Activated T-cell treated with anti-CD3 and anti-CD28 coated beads, Interleukin-2, amount 50 U/mL, for 4 hours (primary cell): ENCODE measurements around the gene ARHGAP25. TPM values are rescaled to one million over a fixed set of nuclear protein-coding genes. Genes with fewer than 3 reads are reported as not detected.
A peak's percentile ranks its signal among the peaks of the same experiment; 100 is the strongest.
"Not testable (repeated sequence)": the region's sequence is repeated elsewhere in the genome, so short reads cannot be mapped to it uniquely, and the experiment has no call there.

Experiments used
- ATAC-seq, 2 donors: fragments of 200-7000 bp; cut with Tn5 transposase; one replicate each; pipeline ENCODE4 v1.10.0; 2021
- DNase-seq: peaks from one replicate; pipeline ENCODE4 v3.0.0-alpha.2; 2020
- H3K27me3 Mint-ChIP-seq: one replicate; pipeline ENCODE4 v1.8.0; 2021; ENCODE audit warnings: low read depth, mixed read lengths
- H3K36me3 Mint-ChIP-seq: one replicate; pipeline ENCODE4 v1.8.0; 2022; ENCODE audit warnings: mixed read lengths; ENCODE audit not compliant: insufficient read depth
- H3K4me1 Mint-ChIP-seq: one replicate; pipeline ENCODE4 v1.8.0; 2021; ENCODE audit warnings: low read depth, mixed read lengths
- H3K4me3 Mint-ChIP-seq: one replicate; pipeline ENCODE4 v1.8.0; 2021; ENCODE audit warnings: mild to moderate bottlenecking, moderate library complexity, mixed read lengths
- H3K9me3 Mint-ChIP-seq: one replicate; pipeline ENCODE4 v1.8.0; 2021; ENCODE audit warnings: mixed read lengths
- total RNA-seq, 3 donors: library from RNA; stranded (reverse); gene quantifications; one replicate each; pipeline ENCODE4 v1.2.1, GENCODE V29; 2021

Gene ARHGAP25
- total RNA-seq, 3 donors from 2014 or later: 48.6 to 55.7 (median 52.1) TPM

DNA sequence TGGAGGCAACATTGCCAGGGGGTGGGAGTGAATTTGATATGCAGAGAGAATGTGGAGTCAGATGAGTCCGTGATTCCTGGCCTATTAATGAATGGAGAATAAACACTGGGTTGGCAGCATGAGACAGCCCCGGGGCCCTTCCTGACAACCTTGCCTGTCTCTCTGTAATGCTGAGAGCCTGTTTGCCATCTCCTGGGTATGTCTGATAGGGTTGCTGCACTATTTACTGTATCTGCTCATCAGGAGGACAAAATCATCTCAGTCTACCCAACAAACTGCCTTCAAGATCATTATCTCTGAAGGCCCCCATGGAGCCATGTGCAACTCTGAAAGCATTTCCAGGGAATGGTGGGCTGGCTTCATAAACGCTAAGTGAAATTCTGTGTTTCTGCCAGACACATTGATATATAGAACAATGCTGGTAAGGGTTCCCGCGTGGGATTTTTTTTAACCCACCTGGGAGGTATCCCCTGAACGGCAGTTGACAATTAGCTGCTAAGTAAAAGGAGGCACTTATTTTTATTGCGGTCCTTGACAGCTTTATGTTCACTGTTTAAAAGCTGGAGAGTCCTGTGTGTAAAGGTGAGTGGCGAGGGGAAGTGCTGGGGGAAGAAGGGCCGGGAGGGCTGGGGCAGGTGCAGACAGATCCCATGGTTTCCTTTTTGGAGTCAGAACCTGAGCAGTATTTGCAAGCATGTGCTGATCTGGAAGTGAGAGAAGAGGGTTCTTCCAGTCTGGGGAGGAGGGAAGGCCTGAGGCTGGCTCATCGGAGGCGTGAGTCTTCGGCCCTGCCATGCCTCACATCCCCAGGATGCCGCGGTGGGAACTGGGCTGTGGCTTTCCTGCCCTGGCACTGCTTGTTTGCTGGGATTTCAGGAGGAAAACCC lies 64.8 kb downstream of the ARHGAP25 start:
- Mint-ChIP-seq H3K4me1 (peaks cover 66% of the 10 kb centered on the region), H3K36me3 (peaks cover 60% of the 10 kb centered on the region), H3K4me3 (no peak overlapping the region), H3K9me3 (no peaks in the 10 kb centered on the region), H3K27me3 (no peaks in the 10 kb centered on the region)
- no peak for ATAC-seq
- DNase-seq: no peak

- ATAC-seq (no peak), DNase-seq (no peak)
- peaks cover 54% of the 10 kb centered on the region for H3K36me3 Mint-ChIP-seq
- H3K27me3 Mint-ChIP-seq: no peaks in the 10 kb centered on the region
- H3K4me1 Mint-ChIP-seq: peaks cover 61% of the 10 kb centered on the region
- no peaks in the 10 kb centered on the region for H3K9me3 Mint-ChIP-seq
- H3K4me3 Mint-ChIP-seq: no peak overlapping the region
These were observed 65.4 kb downstream of the ARHGAP25 start for GRCh38 chr2:68800027-68800401.

DNA sequence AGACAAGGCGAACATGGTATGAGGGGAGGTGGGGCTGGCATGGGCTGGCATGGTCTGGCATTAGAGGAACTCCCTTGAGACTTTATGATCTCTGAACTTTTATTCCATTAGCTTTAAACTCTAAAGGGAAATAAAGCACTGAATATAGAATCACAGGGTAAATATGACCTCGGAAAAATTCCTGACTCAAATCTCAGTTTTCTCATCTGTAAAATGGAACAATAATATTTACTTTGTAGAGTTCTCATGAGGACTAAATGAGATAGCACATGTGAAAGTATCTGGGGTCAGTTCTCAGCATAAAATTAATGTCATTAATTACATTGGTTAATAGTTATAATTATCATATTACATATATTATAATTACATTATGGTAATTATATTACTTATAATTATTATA lies 65.9 kb downstream of the ARHGAP25 start:
- peaks cover 52% of the 10 kb centered on the region for H3K36me3 Mint-ChIP-seq
- peaks cover 56% of the 10 kb centered on the region for H3K4me1 Mint-ChIP-seq
- no peaks in the 10 kb centered on the region for H3K27me3 Mint-ChIP-seq
- no peaks in the 10 kb centered on the region for H3K9me3 Mint-ChIP-seq
- no peak for DNase-seq
- no peak for ATAC-seq
- H3K4me3 Mint-ChIP-seq: no peak overlapping the region

- H3K27me3 Mint-ChIP-seq, DNase-seq, H3K9me3 Mint-ChIP-seq, H3K4me3 Mint-ChIP-seq, ATAC-seq: not testable (repeated sequence)
- Mint-ChIP-seq H3K36me3 (peaks cover 52% of the 10 kb centered on the region), H3K4me1 (peaks cover 48% of the 10 kb centered on the region)
These were observed 67.5 kb downstream of the ARHGAP25 start for GRCh38 chr2:68802161-68802560.

- H3K36me3 Mint-ChIP-seq: peaks cover 45% of the 10 kb centered on the region
- H3K4me1 Mint-ChIP-seq: peaks cover 50% of the 10 kb centered on the region
- no peak for DNase-seq
- no peaks in the 10 kb centered on the region for H3K9me3 Mint-ChIP-seq
- H3K27me3 Mint-ChIP-seq: no peaks in the 10 kb centered on the region
- ATAC-seq: no peak
- H3K4me3 Mint-ChIP-seq: no peak overlapping the region
These were observed 70.4 kb downstream of the ARHGAP25 start for GRCh38 chr2:68805025-68805424.

DNA sequence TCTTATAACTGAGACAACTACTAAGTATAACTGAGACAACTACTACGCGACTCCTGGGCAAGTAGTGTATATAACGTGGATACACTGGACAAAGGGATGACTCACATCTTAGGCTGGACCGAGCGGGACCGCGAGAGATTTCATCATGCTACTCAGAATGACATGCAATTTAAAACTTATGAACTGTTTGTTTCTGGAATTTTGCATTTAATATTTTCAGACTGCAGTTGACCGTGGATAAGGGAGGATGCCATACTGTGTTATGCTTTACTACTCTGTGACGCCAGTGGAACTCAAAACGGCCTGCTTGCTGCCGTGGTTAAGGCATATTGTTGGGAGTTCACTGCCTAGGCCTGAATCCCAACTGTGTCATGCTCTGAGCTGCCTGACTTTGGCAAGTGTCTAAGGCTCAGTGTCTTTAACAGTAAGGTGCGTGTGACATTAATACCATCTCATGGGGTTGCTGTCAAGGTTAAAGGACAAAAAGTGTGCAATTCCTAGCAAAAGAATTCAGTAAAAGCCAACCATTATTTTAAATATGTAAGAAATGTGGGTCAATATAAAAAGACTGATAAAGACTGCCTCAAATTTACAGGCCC lies 72.0 kb downstream of the ARHGAP25 start:
- Mint-ChIP-seq H3K36me3 (peaks cover 40% of the 10 kb centered on the region), H3K4me3 (no peak overlapping the region), H3K9me3 (no peaks in the 10 kb centered on the region), H3K27me3 (no peaks in the 10 kb centered on the region), H3K4me1 (peaks cover 38% of the 10 kb centered on the region)
- DNase-seq (no peak), ATAC-seq (no peak)

- Mint-ChIP-seq H3K9me3 (no peaks in the 10 kb centered on the region), H3K36me3 (peaks cover 49% of the 10 kb centered on the region), H3K4me3 (no peak overlapping the region), H3K4me1 (peaks cover 41% of the 10 kb centered on the region), H3K27me3 (no peaks in the 10 kb centered on the region)
- DNase-seq (no peak), ATAC-seq (peak in 1 of 2 donors; percentile 52)
These were observed 73.2 kb downstream of the ARHGAP25 start for GRCh38 chr2:68807821-68808266.

- H3K36me3 Mint-ChIP-seq: peaks cover 60% of the 10 kb centered on the region
- ATAC-seq: no peak
- H3K27me3 Mint-ChIP-seq: no peaks in the 10 kb centered on the region
- no peak for DNase-seq
- H3K4me1 Mint-ChIP-seq: peaks cover 38% of the 10 kb centered on the region
- H3K4me3 Mint-ChIP-seq: no peak overlapping the region
- H3K9me3 Mint-ChIP-seq: no peaks in the 10 kb centered on the region
These were observed 75.0 kb downstream of the ARHGAP25 start for GRCh38 chr2:68809324-68810240.

GRCh38 chr2:68811364-68811763 lies 76.8 kb downstream of the ARHGAP25 start:
- peaks cover 66% of the 10 kb centered on the region for H3K36me3 Mint-ChIP-seq
- DNase-seq: no peak
- peaks cover 37% of the 10 kb centered on the region for H3K4me1 Mint-ChIP-seq
- no peak for ATAC-seq
- no peak overlapping the region for H3K4me3 Mint-ChIP-seq
- no peaks in the 10 kb centered on the region for H3K27me3 Mint-ChIP-seq
- no peaks in the 10 kb centered on the region for H3K9me3 Mint-ChIP-seq

DNA sequence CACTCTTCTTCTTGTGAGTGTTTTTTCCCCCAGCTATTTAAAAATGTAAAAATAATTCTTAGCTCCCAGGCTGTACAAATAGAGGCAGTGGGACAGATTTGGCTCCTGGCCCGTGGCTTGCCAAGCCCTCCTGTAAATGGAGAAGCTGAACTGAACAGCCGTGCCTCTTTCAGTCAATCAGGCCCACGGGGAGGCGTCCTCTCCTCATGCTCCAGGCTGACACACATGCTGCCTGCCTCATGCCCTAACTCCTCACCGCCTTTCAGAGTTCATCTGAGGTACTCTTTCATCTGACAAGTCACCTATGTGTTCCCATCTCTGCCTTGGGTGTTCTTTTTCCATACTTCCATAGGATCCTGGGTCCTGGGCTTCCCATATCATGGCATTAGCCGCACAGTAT lies 77.6 kb downstream of the ARHGAP25 start:
- no peak for ATAC-seq
- Mint-ChIP-seq H3K4me1 (peaks cover 29% of the 10 kb centered on the region), H3K9me3 (no peaks in the 10 kb centered on the region), H3K36me3 (peaks cover 59% of the 10 kb centered on the region), H3K27me3 (no peaks in the 10 kb centered on the region), H3K4me3 (no peak overlapping the region)
- no peak for DNase-seq

DNA sequence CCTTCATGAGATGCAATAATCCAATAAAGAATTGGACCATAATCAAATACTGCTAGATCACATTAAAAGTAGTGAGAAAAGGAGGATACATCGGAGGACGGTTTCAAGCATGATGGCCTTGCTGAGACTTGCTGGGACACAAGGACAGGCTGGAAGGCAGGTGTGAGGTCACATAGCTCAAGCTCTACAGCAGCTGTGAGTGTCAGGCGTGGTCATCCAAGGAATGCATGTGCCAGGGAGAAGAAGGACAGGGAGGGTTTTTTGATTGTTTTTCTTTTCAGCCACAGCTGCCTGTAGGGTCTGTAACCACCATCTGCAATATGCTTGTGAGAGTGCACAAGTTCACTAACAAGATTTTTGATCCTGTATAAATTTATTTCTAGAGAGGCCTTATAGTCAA lies 79.0 kb downstream of the ARHGAP25 start:
- no peak for DNase-seq
- Mint-ChIP-seq H3K4me1 (peaks cover 16% of the 10 kb centered on the region), H3K4me3 (no peak overlapping the region), H3K27me3 (no peaks in the 10 kb centered on the region), H3K9me3 (no peaks in the 10 kb centered on the region), H3K36me3 (peaks cover 56% of the 10 kb centered on the region)
- no peak for ATAC-seq

DNA sequence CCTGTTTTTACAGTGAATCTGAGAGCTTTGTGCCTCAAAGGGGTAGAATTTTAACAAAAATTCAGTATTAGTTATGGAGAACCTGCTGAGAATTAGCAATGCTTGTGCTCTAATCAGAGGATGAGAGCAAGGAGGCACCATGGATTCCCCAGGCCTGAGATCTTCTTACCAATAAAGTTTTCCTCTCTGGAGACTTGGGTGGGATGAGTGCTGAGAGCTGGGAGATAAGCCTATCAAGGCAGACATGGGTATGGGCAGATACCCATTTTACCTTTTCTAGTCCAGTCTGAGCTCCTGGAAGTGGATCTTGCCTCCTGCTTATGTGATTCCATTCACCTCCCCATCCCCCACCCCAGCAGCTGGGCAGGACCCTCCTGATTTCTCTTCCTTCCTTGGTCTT lies 82.7 kb downstream of the ARHGAP25 start:
- H3K9me3 Mint-ChIP-seq: no peaks in the 10 kb centered on the region
- DNase-seq: no peak
- no peak for ATAC-seq
- peaks cover 51% of the 10 kb centered on the region for H3K36me3 Mint-ChIP-seq
- no peaks in the 10 kb centered on the region for H3K27me3 Mint-ChIP-seq
- no peak overlapping the region for H3K4me3 Mint-ChIP-seq
- H3K4me1 Mint-ChIP-seq: peaks cover 4% of the 10 kb centered on the region

- Mint-ChIP-seq H3K27me3 (no peaks in the 10 kb centered on the region), H3K9me3 (no peaks in the 10 kb centered on the region), H3K4me3 (no peak overlapping the region), H3K36me3 (peaks cover 50% of the 10 kb centered on the region), H3K4me1 (peaks cover 11% of the 10 kb centered on the region)
- DNase-seq: no peak
- no peak for ATAC-seq
These were observed 84.9 kb downstream of the ARHGAP25 start for GRCh38 chr2:68819556-68819955.

DNA sequence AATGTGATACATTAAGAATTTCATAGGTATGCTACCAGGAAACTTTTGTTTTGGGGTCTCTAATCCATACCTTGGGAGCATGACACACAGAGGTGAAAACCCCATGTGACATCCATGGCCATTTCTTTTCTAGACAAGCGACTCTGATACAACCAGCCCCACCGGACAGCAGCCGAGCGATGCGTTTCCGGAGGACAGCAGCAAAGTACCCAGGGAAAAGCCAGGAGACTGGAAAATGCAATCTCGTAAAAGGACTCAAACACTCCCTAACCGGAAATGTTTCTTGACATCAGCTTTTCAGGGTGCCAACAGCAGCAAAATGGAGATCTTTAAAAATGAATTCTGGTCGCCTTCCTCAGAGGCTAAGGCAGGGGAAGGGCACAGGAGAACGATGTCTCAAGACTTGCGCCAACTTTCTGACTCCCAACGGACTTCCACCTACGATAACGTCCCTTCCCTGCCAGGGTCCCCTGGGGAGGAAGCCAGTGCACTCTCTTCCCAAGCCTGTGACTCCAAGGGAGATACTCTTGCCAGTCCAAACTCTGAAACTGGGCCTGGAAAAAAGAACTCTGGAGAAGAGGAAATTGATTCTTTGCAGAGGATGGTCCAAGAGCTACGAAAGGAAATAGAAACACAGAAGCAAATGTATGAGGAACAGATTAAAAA lies 87.7 kb downstream of the ARHGAP25 start:
- peaks cover 20% of the 10 kb centered on the region for H3K4me1 Mint-ChIP-seq
- H3K27me3 Mint-ChIP-seq: no peaks in the 10 kb centered on the region
- peaks cover 51% of the 10 kb centered on the region for H3K36me3 Mint-ChIP-seq
- no peak overlapping the region for H3K4me3 Mint-ChIP-seq
- ATAC-seq (no peak), DNase-seq (no peak)
- no peaks in the 10 kb centered on the region for H3K9me3 Mint-ChIP-seq
